OCI-LY1 (cell line): ENCODE data around the gene SLC22A2.

Source experiments
- H2AFZ ChIP-seq: fragments of 200-600 bp; sonication (generic), shearing (Covaris generic); 2 replicates; pipeline ENCODE4 v1.6.0; 2014; ENCODE audit warnings: antibody characterized with exemption, mild to moderate bottlenecking, low read length
- H3F3A ChIP-seq: fragments of 200-600 bp; sonication (generic), shearing (Covaris generic); 2 replicates; pipeline ENCODE4 v1.6.0; 2014; ENCODE audit warnings: mild to moderate bottlenecking, antibody characterized with exemption, low read length, moderate library complexity; ENCODE audit not compliant: insufficient read depth
- H3K27ac ChIP-seq: fragments of 200-600 bp; sonication (generic); 2 replicates; pipeline ENCODE4 v1.5.1; 2014; ENCODE audit warnings: low read length, mixed run types, mild to moderate bottlenecking, low read depth; ENCODE audit not compliant: poor library complexity, severe bottlenecking
- H3K27me3 ChIP-seq: fragments of 200-600 bp; sonication (generic); 2 replicates; pipeline ENCODE4 v1.6.0; 2014; ENCODE audit warnings: antibody characterized with exemption, mild to moderate bottlenecking, low read length, moderate library complexity; ENCODE audit not compliant: insufficient read depth
- H3K36me3 ChIP-seq: fragments of 200-600 bp; sonication (generic); 2 replicates; pipeline ENCODE4 v1.6.1; 2014; ENCODE audit warnings: mild to moderate bottlenecking, antibody characterized with exemption, low read length, moderate library complexity, mixed read lengths; ENCODE audit not compliant: insufficient read depth
- H3K4me1 ChIP-seq: fragments of 200-600 bp; sonication (generic); 2 replicates; pipeline ENCODE4 v1.5.1; 2014; ENCODE audit warnings: mild to moderate bottlenecking, low read length, moderate library complexity; ENCODE audit not compliant: insufficient read depth, severe bottlenecking
- H3K4me2 ChIP-seq: fragments of 200-600 bp; sonication (generic), shearing (Covaris generic); 2 replicates; pipeline ENCODE4 v1.6.1; 2014; ENCODE audit warnings: low read length
- H3K4me3 ChIP-seq: fragments of 200-600 bp; sonication (generic); 2 replicates; pipeline ENCODE4 v1.5.1; 2014; ENCODE audit warnings: low read length, low read depth, mild to moderate bottlenecking, mixed read lengths; ENCODE audit not compliant: poor library complexity, severe bottlenecking
- H3K79me2 ChIP-seq: fragments of 200-600 bp; shearing (Covaris generic); 2 replicates; pipeline ENCODE4 v1.6.1; 2016; ENCODE audit warnings: mixed run types, low read length, mixed read lengths; ENCODE audit not compliant: insufficient read depth
- H3K9ac ChIP-seq: fragments of 200-600 bp; sonication (generic), shearing (Covaris generic); 2 replicates; pipeline ENCODE4 v1.6.1; 2014; ENCODE audit warnings: mild to moderate bottlenecking, low read length, mixed read lengths
- H3K9me2 ChIP-seq: fragments of 200-600 bp; sonication (generic), shearing (Covaris generic); 2 replicates; pipeline ENCODE4 v1.6.1; 2014; ENCODE audit warnings: low read depth, mild to moderate bottlenecking, low read length, mixed read lengths
- H3K9me3 ChIP-seq: fragments of 200-600 bp; shearing (Covaris generic); 2 replicates; pipeline ENCODE4 v1.6.1; 2014; ENCODE audit warnings: low read length, mixed read lengths
- H4K20me1 ChIP-seq: fragments of 200-600 bp; sonication (generic), shearing (Covaris generic); 2 replicates; pipeline ENCODE4 v1.6.0; 2016; ENCODE audit warnings: mild to moderate bottlenecking, low read length; ENCODE audit not compliant: insufficient read depth
- CTCF ChIP-seq: fragments of 200-600 bp; sonication (generic), shearing (Covaris generic); IDR thresholded peaks from 2 replicates; pipeline ENCODE4 v1.5.1; 2017; ENCODE audit warnings: mild to moderate bottlenecking, antibody characterized with exemption, low read length, moderate library complexity, mixed read lengths
- EZH2 ChIP-seq: fragments of 200-600 bp; sonication (generic), shearing (Covaris generic); IDR thresholded peaks from 2 replicates; pipeline ENCODE4 v1.8.0; 2017; ENCODE audit warnings: borderline replicate concordance, mixed run types, mild to moderate bottlenecking, antibody characterized with exemption, low read length, moderate library complexity, mixed read lengths

Gene SLC22A2

GRCh38 chr6:160285541-160286105 is 27.0 kb upstream of the SLC22A2 start:
- no peaks in the 10 kb centered on the region for H3K27me3 ChIP-seq
- H3K4me3 ChIP-seq = no peak overlapping the region
- H3F3A ChIP-seq = no peaks in the 10 kb centered on the region
- no peak for TF ChIP-seq CTCF
- TF ChIP-seq EZH2 = no peak
- no peak overlapping the region for H3K27ac ChIP-seq
- no peaks in the 10 kb centered on the region for H3K9me3 ChIP-seq
- no peaks in the 10 kb centered on the region for H3K4me1 ChIP-seq
- no peaks in the 10 kb centered on the region for H3K36me3 ChIP-seq
- H4K20me1 ChIP-seq = no peaks in the 10 kb centered on the region
- H3K79me2 ChIP-seq = no peaks in the 10 kb centered on the region
- no peak overlapping the region for H3K9ac ChIP-seq
- no peak overlapping the region for H3K4me2 ChIP-seq
- no peaks in the 10 kb centered on the region for H3K9me2 ChIP-seq
- no peak overlapping the region for H2AFZ ChIP-seq

GRCh38 chr6:160284575-160284974 is 26.0 kb upstream of the SLC22A2 start:
- TF ChIP-seq EZH2 (no peak), CTCF (no peak)
- no peaks in the 10 kb centered on the region for H3K36me3 ChIP-seq

GRCh38 chr6:160282444-160282843 is 23.8 kb upstream of the SLC22A2 start:
- Histone ChIP-seq H3K79me2 (no peaks in the 10 kb centered on the region), H4K20me1 (no peaks in the 10 kb centered on the region)

More at GRCh38 chr6:160284575-160284974, 26.0 kb upstream of the SLC22A2 start:
- Histone ChIP-seq H3F3A (no peaks in the 10 kb centered on the region), H4K20me1 (no peaks in the 10 kb centered on the region), H3K27me3 (0 out of 2 replicates have a peak, but pooled peaks cover 3% of the 10 kb centered on the region), H3K4me1 (no peaks in the 10 kb centered on the region), H3K4me3 (no peak overlapping the region), H3K9me3 (no peaks in the 10 kb centered on the region), H3K9ac (no peak overlapping the region), H3K79me2 (no peaks in the 10 kb centered on the region), H3K4me2 (no peak overlapping the region), H2AFZ (no peak overlapping the region), H3K27ac (no peak overlapping the region), H3K9me2 (no peaks in the 10 kb centered on the region)

More at GRCh38 chr6:160282444-160282843, 23.8 kb upstream of the SLC22A2 start:
- no peak for TF ChIP-seq EZH2
- no peak for TF ChIP-seq CTCF
- Histone ChIP-seq H3K27ac (no peak overlapping the region), H3K4me3 (no peak overlapping the region), H3F3A (no peaks in the 10 kb centered on the region), H2AFZ (no peak overlapping the region), H3K27me3 (0 out of 2 replicates have a peak, but pooled peaks cover 3% of the 10 kb centered on the region), H3K4me1 (no peaks in the 10 kb centered on the region), H3K9me2 (no peaks in the 10 kb centered on the region), H3K9ac (no peak overlapping the region), H3K9me3 (no peaks in the 10 kb centered on the region), H3K4me2 (no peak overlapping the region), H3K36me3 (no peaks in the 10 kb centered on the region)
